ENCODE measurements around the gene METAP1D. TPM values are rescaled to one million over a fixed set of nuclear protein-coding genes. Genes with fewer than 3 reads are reported as not detected.

Gene METAP1D
- total and polyA plus RNA-seq, 2 donors: 4.1 to 29.4 TPM

DNA sequence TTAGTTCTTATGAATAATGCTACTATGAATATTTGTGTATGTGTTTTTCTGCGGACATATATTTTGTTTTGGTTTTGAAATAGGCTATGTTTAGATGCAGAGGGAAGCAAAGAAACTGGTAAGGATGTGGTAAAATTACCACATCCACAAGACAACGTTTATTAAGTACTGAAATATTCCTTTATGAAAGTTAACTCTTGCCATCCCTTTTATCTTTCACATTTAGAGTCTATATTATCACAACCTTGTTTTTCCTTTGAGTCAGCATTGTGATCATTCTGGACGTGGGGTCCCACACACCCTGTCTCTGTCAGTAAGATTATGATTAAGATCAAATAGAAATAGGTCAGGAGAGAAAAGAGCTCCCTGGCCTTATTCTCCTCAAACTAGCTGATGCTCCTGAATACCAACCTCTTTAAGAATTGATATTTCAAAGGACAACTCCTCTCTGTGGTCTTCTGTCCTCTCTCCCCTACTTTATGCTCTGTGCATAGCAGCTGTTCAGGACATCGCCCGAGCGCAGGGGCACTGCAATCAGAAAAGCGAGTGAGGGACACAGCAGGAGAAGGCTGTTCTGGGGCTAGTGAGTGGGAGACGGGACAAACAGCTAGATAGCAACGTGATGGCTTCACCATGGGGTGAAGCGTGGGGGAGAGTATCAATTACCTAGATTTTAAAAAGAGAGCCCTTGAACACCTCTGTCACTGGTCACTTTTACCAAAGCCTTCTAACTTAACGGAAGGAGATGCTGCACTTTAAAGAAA, 12.2 kb downstream of the METAP1D start:
- DNase-seq (ENCODE audit: extremely low spot score): no peak
- no peaks in the 10 kb centered on the region for H3K4me1 ChIP-seq (ENCODE audit: insufficient read depth)
- H3K27ac ChIP-seq (ENCODE audit: low read depth): no peak overlapping the region
- H3K4me3 ChIP-seq (ENCODE audit: low read depth, low read length): no peak overlapping the region
- 74% methylated on average over 11 of the region's 11 CpGs for WGBS
- H3K36me3 ChIP-seq (ENCODE audit: insufficient read depth): no peaks in the 10 kb centered on the region

DNA sequence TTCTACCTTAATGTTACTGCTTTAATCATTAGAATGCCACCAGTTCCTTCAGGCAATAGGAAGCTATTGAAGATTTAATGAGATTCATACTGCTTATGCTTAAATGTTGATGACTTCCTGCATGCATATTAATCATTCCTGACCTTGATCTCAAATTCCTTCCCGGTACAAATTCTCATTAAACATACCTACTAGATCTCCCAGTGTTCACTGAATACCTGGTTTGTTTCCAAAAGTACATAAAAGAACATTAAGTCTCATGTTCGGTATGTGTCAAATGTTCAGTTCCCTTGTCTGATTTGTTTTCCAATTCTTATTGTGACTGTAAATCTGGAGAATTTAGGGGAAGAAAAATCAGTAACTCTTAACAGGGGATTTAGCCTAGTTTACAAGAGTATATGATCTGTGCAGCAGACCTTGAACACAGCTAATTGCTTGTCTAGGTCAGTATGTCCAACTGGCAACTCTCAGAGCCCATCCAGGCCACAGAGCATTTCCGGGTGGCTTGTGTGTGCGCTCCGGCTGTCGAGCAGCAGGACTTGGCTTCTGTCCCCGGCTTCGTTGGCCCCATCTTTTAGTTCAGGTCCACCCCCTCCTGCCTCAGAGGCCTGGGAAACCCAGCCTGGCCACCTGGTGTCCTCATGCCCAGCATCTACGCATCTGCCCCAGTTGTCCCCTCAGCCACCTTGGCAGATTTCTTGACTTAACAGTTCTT, 13.1 kb downstream of the METAP1D start:
- no peak for DNase-seq (ENCODE audit: extremely low spot score)
- H3K27ac ChIP-seq (ENCODE audit: low read depth): no peak overlapping the region
- no peaks in the 10 kb centered on the region for H3K4me1 ChIP-seq (ENCODE audit: insufficient read depth)
- no peak overlapping the region for H3K4me3 ChIP-seq (ENCODE audit: low read depth, low read length)
- H3K36me3 ChIP-seq (ENCODE audit: insufficient read depth): no peaks in the 10 kb centered on the region
- 62% methylated on average over 9 of the region's 9 CpGs for WGBS

DNA sequence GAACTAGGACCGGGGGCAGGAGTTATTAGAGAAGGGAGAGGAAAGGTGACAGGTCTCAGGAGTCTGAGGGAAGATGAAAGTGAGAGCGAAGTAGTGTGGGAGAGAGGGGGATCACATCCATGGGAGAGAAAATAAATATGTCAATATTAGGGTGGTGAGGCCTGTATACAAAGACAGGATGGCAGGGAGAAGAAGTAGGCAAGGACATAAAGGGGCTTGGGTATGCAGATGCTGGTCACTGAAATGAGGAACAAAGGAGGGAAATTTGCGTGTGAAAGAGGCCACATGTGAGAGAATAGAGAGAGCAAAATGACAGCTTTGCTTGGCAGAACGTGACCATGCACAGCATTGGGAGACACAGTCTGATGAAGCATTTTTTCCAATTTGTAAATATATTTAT, 13.6 kb downstream of the METAP1D start:
- no peak for DNase-seq (ENCODE audit: extremely low spot score)
- 78% methylated on average over 4 of the region's 4 CpGs for WGBS
- H3K27ac ChIP-seq (ENCODE audit: low read depth): no peak overlapping the region

DNA sequence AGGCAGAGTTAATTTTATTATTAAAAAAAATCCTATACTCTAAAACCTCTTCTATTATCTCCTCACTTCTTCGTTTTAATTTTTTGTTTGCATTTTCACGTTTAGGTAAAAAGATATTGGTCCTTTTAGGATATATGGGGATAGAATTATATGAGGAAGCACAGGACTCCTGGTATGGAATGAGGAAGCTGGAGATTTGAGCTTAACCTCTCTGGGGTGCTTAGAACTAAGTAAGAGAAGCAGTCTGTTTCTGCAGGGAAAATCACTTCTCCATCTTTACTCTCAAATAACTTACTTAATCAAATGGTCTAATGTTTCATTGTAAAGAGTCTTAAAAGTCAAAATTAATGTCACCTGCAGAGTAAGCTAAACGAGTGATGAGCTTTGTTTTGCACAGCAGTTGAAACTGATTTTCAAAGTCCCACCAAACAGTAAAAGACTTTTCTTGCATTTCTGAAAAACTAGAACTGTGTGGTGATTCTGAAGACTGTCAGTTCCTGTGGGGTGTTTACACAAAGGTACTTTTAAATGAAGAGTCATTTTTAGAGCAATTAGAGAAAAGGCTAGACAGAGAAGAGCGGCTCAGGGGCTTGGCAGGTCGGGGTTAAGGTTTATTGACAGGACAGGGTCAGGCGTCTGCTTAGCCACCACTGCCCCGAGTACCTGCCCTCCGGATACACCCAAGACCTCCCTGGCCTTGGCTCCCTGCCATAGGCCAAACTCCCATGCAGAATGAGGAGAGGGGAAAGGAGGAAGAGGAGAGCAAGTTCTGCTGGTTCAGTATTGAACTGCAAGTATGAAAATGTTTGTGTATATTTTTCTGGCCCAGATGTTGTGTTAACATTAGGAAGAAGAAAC, 21.6 kb downstream of the METAP1D start:
- Histone ChIP-seq H3K4me3 (ENCODE audit: low read depth, low read length) (no peak overlapping the region), H3K36me3 (ENCODE audit: insufficient read depth) (no peaks in the 10 kb centered on the region), H3K27ac (ENCODE audit: low read depth) (no peak overlapping the region), H3K4me1 (ENCODE audit: insufficient read depth) (no peaks in the 10 kb centered on the region)
- no peak for DNase-seq (ENCODE audit: extremely low spot score)
- WGBS: 31% methylated on average over 8 of the region's 8 CpGs

More for the DNA sequence above, 13.6 kb downstream of the METAP1D start:
- Histone ChIP-seq H3K36me3 (ENCODE audit: insufficient read depth) (no peaks in the 10 kb centered on the region), H3K4me3 (ENCODE audit: low read depth, low read length) (no peak overlapping the region), H3K4me1 (ENCODE audit: insufficient read depth) (no peaks in the 10 kb centered on the region)

DNA sequence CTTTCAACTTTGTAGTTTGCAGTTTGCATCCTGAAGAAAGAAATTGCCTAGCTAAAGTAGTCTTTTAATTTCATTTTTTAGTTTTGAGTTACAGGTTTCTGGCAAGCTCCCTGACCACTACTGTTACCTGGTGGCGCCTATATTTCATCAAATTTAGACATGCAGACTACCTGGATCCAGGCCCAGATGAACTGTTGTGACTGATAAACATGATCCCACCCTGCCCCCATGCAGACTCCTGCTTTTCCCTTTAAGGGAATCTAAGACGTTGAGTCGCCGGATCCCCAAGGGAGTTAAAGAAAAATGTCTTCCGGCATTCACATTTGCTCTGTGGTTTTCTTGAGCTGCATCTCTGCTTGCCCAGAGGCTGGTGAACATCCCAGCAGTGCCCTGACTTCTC, 22.2 kb downstream of the METAP1D start:
- no peak for DNase-seq (ENCODE audit: extremely low spot score)
- H3K4me1 ChIP-seq (ENCODE audit: insufficient read depth): no peaks in the 10 kb centered on the region
- H3K27ac ChIP-seq (ENCODE audit: low read depth): no peak overlapping the region
- H3K36me3 ChIP-seq (ENCODE audit: insufficient read depth): no peaks in the 10 kb centered on the region
- WGBS: 22% methylated on average over 5 of the region's 5 CpGs
- no peak overlapping the region for H3K4me3 ChIP-seq (ENCODE audit: low read depth, low read length)

DNA sequence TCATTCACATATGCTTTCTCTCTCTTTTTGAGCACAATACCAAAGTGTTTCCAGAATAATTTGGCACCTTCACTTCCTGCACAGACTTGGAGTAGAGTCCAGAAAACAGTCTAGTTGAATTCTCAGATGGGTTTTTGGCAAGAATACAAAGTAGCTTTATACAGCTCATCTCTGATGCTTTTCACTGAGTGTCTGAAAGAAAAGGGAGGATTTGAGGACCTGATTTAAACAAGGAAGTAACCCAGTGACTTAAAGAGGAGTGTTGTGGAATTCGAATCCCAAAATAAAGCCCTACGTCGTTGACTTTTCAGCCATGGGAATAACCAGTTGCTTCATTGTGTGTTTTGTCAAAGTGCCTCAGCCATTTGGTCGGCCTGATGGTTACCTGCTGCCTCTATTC, 31.8 kb downstream of the METAP1D start:
- H3K4me1 ChIP-seq (ENCODE audit: insufficient read depth): no peaks in the 10 kb centered on the region
- no peak overlapping the region for H3K4me3 ChIP-seq (ENCODE audit: low read depth, low read length)
- H3K36me3 ChIP-seq (ENCODE audit: insufficient read depth): no peaks in the 10 kb centered on the region
- WGBS: 63% methylated on average over 4 of the region's 4 CpGs
- no peak overlapping the region for H3K27ac ChIP-seq (ENCODE audit: low read depth)
- no peak for DNase-seq (ENCODE audit: extremely low spot score)

DNA sequence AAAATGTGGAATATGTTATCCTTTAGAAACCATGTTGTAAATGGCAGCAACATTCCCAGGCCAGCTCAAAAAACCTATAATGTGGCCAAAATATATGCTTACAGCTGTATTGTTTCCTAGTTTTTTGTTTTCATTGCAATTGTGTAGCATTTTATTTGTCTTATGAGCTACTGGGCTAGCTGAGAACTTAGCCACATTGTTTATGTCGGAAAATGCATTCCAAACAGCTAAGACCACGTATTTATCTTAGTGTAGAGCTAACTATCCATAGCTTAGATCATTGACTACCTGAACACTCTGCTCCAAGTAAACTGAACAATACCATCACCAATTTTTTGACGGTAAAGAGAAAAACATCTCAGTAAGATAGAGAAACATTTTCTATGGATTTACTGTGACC, 38.4 kb downstream of the METAP1D start:
- DNase-seq (ENCODE audit: extremely low spot score): no peak
- no peaks in the 10 kb centered on the region for H3K4me1 ChIP-seq (ENCODE audit: insufficient read depth)
- H3K27ac ChIP-seq (ENCODE audit: low read depth): no peak overlapping the region
- H3K4me3 ChIP-seq (ENCODE audit: low read depth, low read length): no peak overlapping the region
- 80% methylated on average over 3 of the region's 3 CpGs for WGBS
- H3K36me3 ChIP-seq (ENCODE audit: insufficient read depth): no peaks in the 10 kb centered on the region

DNA sequence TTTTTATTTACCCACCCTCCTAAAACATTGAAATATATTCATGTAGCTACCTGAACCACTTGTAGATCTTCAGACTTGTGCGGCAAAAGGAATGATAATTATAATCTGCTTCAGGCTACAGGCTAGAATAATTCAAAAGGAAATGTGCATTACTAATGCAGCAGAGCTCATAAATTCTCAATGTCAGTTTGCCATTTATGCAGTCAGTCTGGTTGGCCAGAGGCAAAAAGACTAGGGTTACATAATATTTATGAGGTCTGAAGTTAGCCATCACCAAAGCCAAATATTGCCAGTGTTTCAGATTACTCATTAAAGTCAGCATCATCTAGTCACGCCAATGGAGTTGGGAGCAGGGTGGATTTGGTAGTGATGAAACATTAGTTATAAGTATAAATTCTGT, 38.9 kb downstream of the METAP1D start:
- no peaks in the 10 kb centered on the region for H3K36me3 ChIP-seq (ENCODE audit: insufficient read depth)
- WGBS: 77% methylated on average over 2 of the region's 2 CpGs
- no peak for DNase-seq (ENCODE audit: extremely low spot score)
- H3K27ac ChIP-seq (ENCODE audit: low read depth): no peak overlapping the region
- no peaks in the 10 kb centered on the region for H3K4me1 ChIP-seq (ENCODE audit: insufficient read depth)
- no peak overlapping the region for H3K4me3 ChIP-seq (ENCODE audit: low read depth, low read length)

DNA sequence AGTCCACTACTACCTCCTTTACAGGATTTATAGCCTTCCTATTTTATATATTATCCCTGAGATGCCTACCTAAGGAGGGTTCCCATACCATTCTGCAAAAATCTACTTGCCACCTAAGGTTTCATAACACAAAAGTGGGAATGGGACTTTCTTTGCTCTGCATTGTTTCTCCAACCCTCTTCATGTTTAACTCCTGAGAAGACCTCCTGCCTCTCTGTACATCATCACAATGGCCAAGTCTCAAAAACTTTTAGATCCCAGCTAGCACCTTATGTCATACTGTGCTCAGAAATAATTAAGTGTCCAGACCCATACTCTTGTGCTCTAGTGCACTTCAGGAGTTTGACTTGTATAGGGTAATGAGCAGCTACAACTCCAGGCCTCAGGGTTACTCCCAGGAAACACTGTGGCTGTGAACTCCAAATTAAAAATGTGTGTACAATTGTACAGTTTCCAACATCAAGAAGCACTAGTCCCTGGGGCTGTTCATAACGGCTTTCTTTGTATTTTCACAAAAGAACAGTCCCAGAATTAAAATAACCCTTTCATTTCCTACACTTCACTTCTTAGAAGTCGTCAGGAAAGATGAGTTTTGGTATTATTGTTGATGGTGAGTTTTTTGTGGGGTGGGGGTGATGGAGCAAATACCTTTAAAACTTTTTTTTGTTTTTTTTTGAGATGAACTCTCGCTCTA, 39.4 kb downstream of the METAP1D start:
- no peaks in the 10 kb centered on the region for H3K4me1 ChIP-seq (ENCODE audit: insufficient read depth)
- H3K27ac ChIP-seq (ENCODE audit: low read depth): no peak overlapping the region
- H3K36me3 ChIP-seq (ENCODE audit: insufficient read depth): no peaks in the 10 kb centered on the region
- DNase-seq (ENCODE audit: extremely low spot score): no peak
- 77% methylated on average over 3 of the region's 3 CpGs for WGBS
- no peak overlapping the region for H3K4me3 ChIP-seq (ENCODE audit: low read depth, low read length)

DNA sequence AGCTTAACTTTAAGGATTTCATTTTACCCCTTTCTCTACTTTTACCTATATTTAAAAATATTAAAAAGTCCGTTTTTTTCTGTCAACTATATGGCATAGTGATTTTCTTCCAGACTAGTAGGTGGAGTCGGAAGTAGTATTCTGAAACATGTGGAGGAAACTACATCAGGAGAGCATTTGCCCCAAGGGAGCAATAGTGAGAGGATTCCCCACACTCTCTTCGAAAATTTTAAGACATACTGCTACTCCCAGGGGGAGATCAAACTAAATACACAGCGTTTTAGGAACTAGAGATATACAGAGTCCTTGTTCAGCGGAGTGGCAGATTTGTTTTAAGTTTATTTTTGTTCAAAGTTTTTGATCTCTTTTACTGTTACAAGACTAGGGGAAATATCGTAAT, 40.6 kb downstream of the METAP1D start:
- no peak for DNase-seq (ENCODE audit: extremely low spot score)
- Histone ChIP-seq H3K36me3 (ENCODE audit: insufficient read depth) (no peaks in the 10 kb centered on the region), H3K4me3 (ENCODE audit: low read depth, low read length) (no peak overlapping the region), H3K27ac (ENCODE audit: low read depth) (no peak overlapping the region), H3K4me1 (ENCODE audit: insufficient read depth) (no peaks in the 10 kb centered on the region)
- WGBS: 76% methylated on average over 6 of the region's 6 CpGs

DNA sequence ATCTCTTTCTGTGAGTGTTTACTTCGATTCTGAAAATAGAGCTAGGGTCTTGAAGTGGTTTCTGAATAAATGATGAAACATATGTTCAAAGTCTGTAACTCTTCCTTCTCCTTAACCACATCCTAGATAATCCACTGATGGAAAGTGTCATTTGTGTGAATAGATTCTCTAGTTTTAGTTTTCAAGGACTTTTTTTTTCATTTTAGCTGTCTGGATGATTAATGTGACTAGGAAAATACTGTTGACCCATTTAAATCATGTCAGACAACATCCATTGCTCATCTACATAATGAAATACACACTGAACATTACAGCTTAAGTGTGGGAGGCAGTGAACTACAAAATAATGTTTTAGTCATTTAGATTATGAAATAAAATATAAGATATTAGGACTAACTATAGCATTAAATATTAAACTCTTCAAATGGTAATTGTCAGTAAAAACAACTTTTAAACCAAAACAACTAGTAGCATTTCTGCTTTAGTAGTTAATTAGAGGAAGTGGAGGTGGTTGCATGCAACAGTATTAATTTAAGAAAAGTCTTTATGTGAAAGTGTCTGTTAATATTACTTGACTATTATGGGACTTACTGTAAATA, 46.4 kb downstream of the METAP1D start:
- Histone ChIP-seq H3K4me3 (ENCODE audit: low read depth, low read length) (no peak overlapping the region), H3K27ac (ENCODE audit: low read depth) (no peak overlapping the region), H3K4me1 (ENCODE audit: insufficient read depth) (no peaks in the 10 kb centered on the region), H3K36me3 (ENCODE audit: insufficient read depth) (no peaks in the 10 kb centered on the region)
- DNase-seq (ENCODE audit: extremely low spot score): no peak
- 63% methylated on average over 1 of the region's 1 CpG for WGBS

DNA sequence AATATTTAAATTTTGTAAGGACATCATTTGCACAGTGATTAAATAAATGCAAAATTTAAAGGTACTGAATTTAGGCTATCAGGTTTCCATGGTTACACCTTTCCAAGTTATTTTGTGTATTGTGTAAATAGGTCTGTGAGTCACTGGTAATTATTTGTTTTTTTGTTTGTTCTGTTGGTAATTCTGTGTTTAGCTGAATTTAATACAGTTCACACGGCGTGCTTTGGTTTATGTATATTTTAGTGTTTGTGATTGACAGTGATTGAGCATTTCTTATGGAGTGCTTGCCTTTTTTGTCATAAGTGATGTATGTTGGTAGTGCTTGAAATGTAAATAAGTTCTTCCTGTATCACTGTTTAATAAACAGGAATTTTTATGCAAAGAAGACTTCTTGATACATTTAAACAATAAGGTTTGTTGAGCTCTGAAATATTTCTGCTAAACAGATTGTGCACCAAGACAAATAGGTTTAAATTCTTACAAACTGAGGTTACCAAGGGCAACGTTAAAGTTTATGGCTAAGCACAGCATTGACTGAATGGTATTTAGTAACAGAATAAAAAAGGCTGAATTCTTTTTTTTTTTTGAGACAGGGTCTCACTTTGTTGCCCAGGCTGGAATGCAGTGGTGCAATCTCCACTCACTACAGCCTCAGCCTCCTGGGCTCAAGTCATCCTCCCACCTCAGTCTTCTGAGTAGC, 47.3 kb downstream of the METAP1D start:
- H3K4me1 ChIP-seq (ENCODE audit: insufficient read depth): no peaks in the 10 kb centered on the region
- WGBS: 70% methylated on average over 3 of the region's 3 CpGs
- H3K36me3 ChIP-seq (ENCODE audit: insufficient read depth): no peaks in the 10 kb centered on the region
- DNase-seq (ENCODE audit: extremely low spot score): no peak
- no peak overlapping the region for H3K27ac ChIP-seq (ENCODE audit: low read depth)
- no peak overlapping the region for H3K4me3 ChIP-seq (ENCODE audit: low read depth, low read length)

Measured in urinary bladder (tissue), 4 donors.